ENCODE results near the gene IQSEC3.
"Not testable (repeated sequence)": the region's sequence is repeated elsewhere in the genome, so short reads cannot be mapped to it uniquely, and the experiment has no call there.

Gene IQSEC3

GRCh38 chr12:66428-66781, at the start of gene IQSEC3:
Gene IQSEC3 (plus strand): TSS chr12:66767. CDS start chr12:66883, 116 bp downstream.
- DNase-seq, result not testable (repeated sequence)

- DNase-seq, result not testable (repeated sequence)
Measured at GRCh38 chr12:17370-18340, 48.9 kb upstream of the IQSEC3 start.

- not testable (repeated sequence) for DNase-seq
Measured at GRCh38 chr12:18821-19567, 47.6 kb upstream of the IQSEC3 start.

GRCh38 chr12:19906-20305, 46.7 kb upstream of the IQSEC3 start:
- DNase-seq, result not testable (repeated sequence)

- DNase-seq, result no peak
Measured at GRCh38 chr12:20757-21156, 45.8 kb upstream of the IQSEC3 start.

- no peak for DNase-seq
Measured at GRCh38 chr12:21301-22189, 45.0 kb upstream of the IQSEC3 start.

GRCh38 chr12:22190-22529, 44.4 kb upstream of the IQSEC3 start:
- no peak for DNase-seq

GRCh38 chr12:22530-23201, 43.9 kb upstream of the IQSEC3 start:
- no peak for DNase-seq

- DNase-seq, result not testable (repeated sequence)
Measured at GRCh38 chr12:27904-28303, 38.7 kb upstream of the IQSEC3 start.

GRCh38 chr12:38775-39174, 27.8 kb upstream of the IQSEC3 start:
- DNase-seq, result not testable (repeated sequence)

GRCh38 chr12:39555-40265, 26.9 kb upstream of the IQSEC3 start:
- not testable (repeated sequence) for DNase-seq

GRCh38 chr12:44352-44751, 22.2 kb upstream of the IQSEC3 start:
- not testable (repeated sequence) for DNase-seq

GRCh38 chr12:45235-45990, 21.2 kb upstream of the IQSEC3 start:
- not testable (repeated sequence) for DNase-seq

GRCh38 chr12:45991-46358, 20.6 kb upstream of the IQSEC3 start:
- DNase-seq, result not testable (repeated sequence)

GRCh38 chr12:46542-46941, 20.0 kb upstream of the IQSEC3 start:
- not testable (repeated sequence) for DNase-seq

- not testable (repeated sequence) for DNase-seq
Measured at GRCh38 chr12:47699-48226, 18.8 kb upstream of the IQSEC3 start.

GRCh38 chr12:49149-49548, 17.4 kb upstream of the IQSEC3 start:
- not testable (repeated sequence) for DNase-seq

- not testable (repeated sequence) for DNase-seq
Measured at GRCh38 chr12:51087-51486, 15.5 kb upstream of the IQSEC3 start.

GRCh38 chr12:51962-52361, 14.6 kb upstream of the IQSEC3 start:
- DNase-seq, result not testable (repeated sequence)
